ENCODE measurements around the gene INTU.

Gene INTU

DNA sequence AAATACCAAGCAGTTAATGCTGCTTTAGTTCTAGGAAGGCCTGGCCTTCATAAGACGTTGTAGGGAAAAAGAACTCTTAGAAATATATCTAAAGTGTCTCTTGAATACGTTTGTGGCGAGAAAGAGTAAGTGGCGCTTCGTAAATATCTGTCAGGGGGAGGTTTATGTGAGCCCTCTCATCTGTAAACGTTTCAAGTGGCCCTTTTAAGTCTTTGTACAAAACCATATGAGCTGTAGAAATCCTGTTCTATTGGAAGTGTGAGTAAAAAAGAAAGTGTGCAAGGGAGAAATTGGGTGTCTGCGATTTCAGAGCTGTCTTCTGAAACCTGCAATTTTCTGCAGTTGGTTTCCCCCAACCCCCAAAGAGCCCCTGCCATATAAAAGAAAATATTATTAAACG is 8.6 kb upstream of the INTU start:
- no peak for TF ChIP-seq SIN3A (IDR thresholded peaks at IDR 0.05; ENCODE audit: borderline replicate concordance, insufficient read depth, low read length)
- TF ChIP-seq, protein P1, sequence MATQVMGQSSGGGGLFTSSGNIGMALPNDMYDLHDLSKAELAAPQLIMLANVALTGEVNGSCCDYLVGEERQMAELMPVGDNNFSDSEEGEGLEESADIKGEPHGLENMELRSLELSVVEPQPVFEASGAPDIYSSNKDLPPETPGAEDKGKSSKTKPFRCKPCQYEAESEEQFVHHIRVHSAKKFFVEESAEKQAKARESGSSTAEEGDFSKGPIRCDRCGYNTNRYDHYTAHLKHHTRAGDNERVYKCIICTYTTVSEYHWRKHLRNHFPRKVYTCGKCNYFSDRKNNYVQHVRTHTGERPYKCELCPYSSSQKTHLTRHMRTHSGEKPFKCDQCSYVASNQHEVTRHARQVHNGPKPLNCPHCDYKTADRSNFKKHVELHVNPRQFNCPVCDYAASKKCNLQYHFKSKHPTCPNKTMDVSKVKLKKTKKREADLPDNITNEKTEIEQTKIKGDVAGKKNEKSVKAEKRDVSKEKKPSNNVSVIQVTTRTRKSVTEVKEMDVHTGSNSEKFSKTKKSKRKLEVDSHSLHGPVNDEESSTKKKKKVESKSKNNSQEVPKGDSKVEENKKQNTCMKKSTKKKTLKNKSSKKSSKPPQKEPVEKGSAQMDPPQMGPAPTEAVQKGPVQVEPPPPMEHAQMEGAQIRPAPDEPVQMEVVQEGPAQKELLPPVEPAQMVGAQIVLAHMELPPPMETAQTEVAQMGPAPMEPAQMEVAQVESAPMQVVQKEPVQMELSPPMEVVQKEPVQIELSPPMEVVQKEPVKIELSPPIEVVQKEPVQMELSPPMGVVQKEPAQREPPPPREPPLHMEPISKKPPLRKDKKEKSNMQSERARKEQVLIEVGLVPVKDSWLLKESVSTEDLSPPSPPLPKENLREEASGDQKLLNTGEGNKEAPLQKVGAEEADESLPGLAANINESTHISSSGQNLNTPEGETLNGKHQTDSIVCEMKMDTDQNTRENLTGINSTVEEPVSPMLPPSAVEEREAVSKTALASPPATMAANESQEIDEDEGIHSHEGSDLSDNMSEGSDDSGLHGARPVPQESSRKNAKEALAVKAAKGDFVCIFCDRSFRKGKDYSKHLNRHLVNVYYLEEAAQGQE (IDR thresholded peaks at IDR 0.05; ENCODE audit: insufficient read depth in 1 of 2, low read depth in 2 of 2, low read length in 2 of 2): no peak
- TF ChIP-seq TAF1 (IDR thresholded peaks at IDR 0.05; ENCODE audit: borderline replicate concordance, insufficient read depth, low read length): no peak
- TF ChIP-seq FOXP2 (optimal IDR thresholded peaks at IDR 0.05; ENCODE audit: borderline replicate concordance, extremely low read depth, extremely low read length, insufficient read depth): no peak
- no peak for TF ChIP-seq POLR2AphosphoS5 (IDR thresholded peaks at IDR 0.05; ENCODE audit: low read depth, low read length)

DNA sequence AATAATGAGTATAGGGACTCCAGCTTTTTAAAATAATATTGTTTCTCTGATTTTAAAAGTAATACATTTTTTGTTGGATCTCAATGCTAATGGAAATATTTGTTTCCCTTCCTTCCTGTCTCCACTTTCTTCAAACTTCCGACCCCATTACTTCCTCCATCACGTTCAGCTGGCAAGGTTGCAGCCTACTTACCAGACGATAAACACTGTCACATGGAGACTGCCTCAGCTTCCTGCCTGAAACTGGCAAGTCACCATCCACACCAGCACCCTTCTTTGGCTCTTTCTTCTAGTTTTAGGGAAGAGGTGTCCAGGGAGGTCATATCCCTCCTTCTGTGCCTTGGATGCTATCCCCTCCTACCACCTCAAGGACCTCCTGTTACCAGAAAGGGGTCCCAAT is 3.4 kb upstream of the INTU start:
- TF ChIP-seq FOXP2 (optimal IDR thresholded peaks at IDR 0.05; ENCODE audit: borderline replicate concordance, extremely low read depth, extremely low read length, insufficient read depth): no peak
- TF ChIP-seq TAF1 (IDR thresholded peaks at IDR 0.05; ENCODE audit: borderline replicate concordance, insufficient read depth, low read length): no peak
- TF ChIP-seq POLR2AphosphoS5 (IDR thresholded peaks at IDR 0.05; ENCODE audit: low read depth, low read length): no peak
- no peak for TF ChIP-seq SIN3A (IDR thresholded peaks at IDR 0.05; ENCODE audit: borderline replicate concordance, insufficient read depth, low read length)
- TF ChIP-seq, protein P1 (IDR thresholded peaks at IDR 0.05; ENCODE audit: insufficient read depth in 1 of 2, low read depth in 2 of 2, low read length in 2 of 2): no peak

DNA sequence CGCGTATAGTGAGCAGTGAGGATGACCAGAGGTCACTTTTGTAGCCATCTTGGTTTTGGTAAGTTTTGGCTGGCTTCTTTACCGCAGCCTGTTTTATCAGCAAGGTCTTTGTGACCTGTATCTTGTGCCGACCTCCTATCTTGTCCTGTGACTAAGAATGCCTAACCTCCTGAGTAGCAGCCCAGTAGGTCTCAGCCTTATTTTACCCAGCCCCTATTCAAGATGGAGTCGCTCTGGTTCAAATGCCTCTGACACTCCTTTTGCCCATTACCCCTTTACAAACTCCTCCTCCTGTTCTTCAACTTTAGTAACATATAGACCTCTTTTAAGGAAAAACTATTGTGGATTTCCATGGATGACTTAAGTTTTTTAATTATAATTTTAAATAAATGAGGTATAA is 2.6 kb upstream of the INTU start:
- TF ChIP-seq POLR2AphosphoS5 (IDR thresholded peaks at IDR 0.05; ENCODE audit: low read depth, low read length) (no peak), TAF1 (IDR thresholded peaks at IDR 0.05; ENCODE audit: borderline replicate concordance, insufficient read depth, low read length) (no peak), SIN3A (IDR thresholded peaks at IDR 0.05; ENCODE audit: borderline replicate concordance, insufficient read depth, low read length) (no peak), FOXP2 (optimal IDR thresholded peaks at IDR 0.05; ENCODE audit: borderline replicate concordance, extremely low read depth, extremely low read length, insufficient read depth) (no peak)
- TF ChIP-seq, protein P1 (IDR thresholded peaks at IDR 0.05; ENCODE audit: insufficient read depth in 1 of 2, low read depth in 2 of 2, low read length in 2 of 2): no peak

DNA sequence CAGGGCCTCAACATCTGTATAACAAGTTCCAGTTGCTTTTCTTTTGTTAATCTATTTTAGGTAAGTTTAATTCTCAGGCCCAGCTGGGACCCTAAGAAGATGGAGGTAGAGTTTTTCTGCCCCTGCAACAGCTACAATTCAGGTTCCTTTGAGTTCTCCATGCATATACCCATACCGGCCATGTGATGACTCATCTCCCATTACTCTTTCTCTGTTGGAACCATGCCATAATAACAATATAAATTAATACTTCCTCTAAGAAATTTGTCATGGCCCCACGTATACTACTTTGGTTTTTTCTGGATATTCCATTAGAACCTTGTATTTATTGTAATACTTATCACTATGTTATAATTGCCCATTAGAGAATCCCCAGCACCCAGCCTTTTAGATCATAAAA is 1.3 kb upstream of the INTU start:
- TF ChIP-seq SIN3A (IDR thresholded peaks at IDR 0.05; ENCODE audit: borderline replicate concordance, insufficient read depth, low read length) (no peak), FOXP2 (optimal IDR thresholded peaks at IDR 0.05; ENCODE audit: borderline replicate concordance, extremely low read depth, extremely low read length, insufficient read depth) (no peak), POLR2AphosphoS5 (IDR thresholded peaks at IDR 0.05; ENCODE audit: low read depth, low read length) (no peak), TAF1 (IDR thresholded peaks at IDR 0.05; ENCODE audit: borderline replicate concordance, insufficient read depth, low read length) (no peak)
- TF ChIP-seq, protein P1 (IDR thresholded peaks at IDR 0.05; ENCODE audit: insufficient read depth in 1 of 2, low read depth in 2 of 2, low read length in 2 of 2): no peak

DNA sequence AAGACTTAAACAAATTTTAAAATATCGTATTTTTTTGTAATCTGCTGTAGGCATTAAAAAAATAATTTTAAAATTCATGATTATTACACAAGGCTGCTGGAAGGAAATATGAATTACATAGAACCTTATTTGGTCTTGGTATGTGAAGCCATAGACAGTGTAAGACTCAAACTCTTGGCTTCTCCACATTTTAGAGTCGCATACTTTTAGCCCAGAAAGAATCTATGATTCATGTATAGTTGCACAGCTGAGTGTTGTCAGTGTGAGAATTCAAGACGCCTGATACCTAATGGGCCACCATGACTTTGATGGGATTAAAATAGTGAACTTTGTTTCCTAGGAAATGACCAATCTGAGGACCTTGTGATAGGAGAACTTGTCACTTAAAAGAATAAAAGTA is 1.4 kb downstream of the INTU start:
- TF ChIP-seq TAF1 (IDR thresholded peaks at IDR 0.05; ENCODE audit: borderline replicate concordance, insufficient read depth, low read length) (no peak), POLR2AphosphoS5 (IDR thresholded peaks at IDR 0.05; ENCODE audit: low read depth, low read length) (no peak), FOXP2 (optimal IDR thresholded peaks at IDR 0.05; ENCODE audit: borderline replicate concordance, extremely low read depth, extremely low read length, insufficient read depth) (no peak), SIN3A (IDR thresholded peaks at IDR 0.05; ENCODE audit: borderline replicate concordance, insufficient read depth, low read length) (no peak)
- TF ChIP-seq, protein P1 (IDR thresholded peaks at IDR 0.05; ENCODE audit: insufficient read depth in 1 of 2, low read depth in 2 of 2, low read length in 2 of 2): no peak

Measured in PFSK-1 (cell line).